K562 (cell line): ENCODE results near the gene POLN. TPM values are rescaled to one million over a fixed set of nuclear protein-coding genes. Genes with fewer than 3 reads are reported as not detected.

Experiments used
- ASH1L ChIP-seq: fragments of 450-650 bp; IDR thresholded peaks from 2 replicates; pipeline ENCODE4 v1.6.1; 2018; ENCODE audit warnings: borderline replicate concordance, mild to moderate bottlenecking, low read depth; ENCODE audit not compliant: partially characterized antibody
- CREM ChIP-seq: IDR thresholded peaks from 2 replicates; pipeline ENCODE4 v1.6.1; 2014; ENCODE audit warnings: antibody characterized with exemption, low read depth
- ELF2 ChIP-seq: fragments of 250-450 bp; sonication (Bioruptor Pico); IDR thresholded peaks from 2 replicates; pipeline ENCODE4 v1.5.0; 2021; ENCODE audit warnings: mild to moderate bottlenecking
- EP300 ChIP-seq: IDR thresholded peaks from 2 replicates; pipeline ENCODE4 v1.6.1; 2012; ENCODE audit warnings: low read length, improper control_type of control experiment
- MEF2A ChIP-seq: IDR thresholded peaks from 2 replicates; pipeline ENCODE4 v1.6.1; 2011; ENCODE audit warnings: low read depth, mild to moderate bottlenecking, low read length, moderate library complexity; ENCODE audit not compliant: control insufficient read depth
- NCOA2 ChIP-seq, 2 experiments: fragments of 450-650 bp; IDR thresholded peaks; 2 replicates each; pipeline ENCODE4 v1.6.1; 2018; ENCODE audit warnings: mild to moderate bottlenecking in 2 of 2, moderate library complexity in 1 of 2; ENCODE audit not compliant: partially characterized antibody in 2 of 2
- NEUROD1 ChIP-seq: fragments of 150-350 bp; IDR thresholded peaks from 2 replicates; pipeline ENCODE4 v1.6.1; 2014; ENCODE audit warnings: borderline replicate concordance, low read length, low read depth; ENCODE audit not compliant: partially characterized antibody
- SAFB ChIP-seq: fragments of 200-400 bp; formaldehyde crosslinking; IDR thresholded peaks from 2 replicates; pipeline ENCODE4 v1.6.1; 2017; ENCODE audit warnings: low read depth, low read length, borderline replicate concordance
- ZBTB40 ChIP-seq, 2 experiments: fragments of 450-650 bp in 1 of 2; sonication (generic) in 1 of 2; formaldehyde crosslinking in 1 of 2; IDR thresholded peaks; 2 replicates each; pipeline versions ENCODE4 v1.7.1 to v1.9.0; 2016 to 2022; ENCODE audit warnings: inconsistent platforms in 1 of 2, mild to moderate bottlenecking in 1 of 2, missing genetic modification reagents in 1 of 2
- polyA plus RNA-seq, 8 experiments: library from polyadenylated mRNA; depleted of rRNA in 4 of 8; stranded (reverse) in 5 of 8; unstranded in 3 of 8; fragments of >200 nt; fragmentation: Nextera tagmentation in 2 of 8; fragmentation: Illumina TruSeq in 1 of 8; extraction: Ambion mirVana in 2 of 8; extraction: Trizol in 1 of 8; gene quantifications; 2 replicates each; pipeline versions ENCODE4 v1.2.1 to v1.2.3, GENCODE V29; 2011 to 2014; ENCODE audit warnings: inconsistent platforms in 1 of 8, missing spikeins in 1 of 8
- total RNA-seq, 7 experiments: library from RNA; depleted of rRNA in 6 of 7; stranded (reverse); fragments of >200 nt in 6 of 7; fragmentation: Illumina TruSeq in 2 of 7; extraction: Trizol in 2 of 7; gene quantifications; 2 replicates each; pipeline versions ENCODE4 v1.2.1 to v1.2.3, GENCODE V29; 2011 to 2021; ENCODE audit warnings: low replicate concordance in 1 of 7
- TF ChIP-seq, protein P1 (sequence below), 3 experiments: fragments of 200-800 bp in 1 of 3; sonication (Bioruptor generic) in 1 of 3; sonication (generic) in 1 of 3; formaldehyde crosslinking in 1 of 3; IDR thresholded peaks; 2 replicates each; pipeline versions ENCODE4 v1.6.1 to v1.8.0; 2016 to 2022; ENCODE audit warnings: mild to moderate bottlenecking in 2 of 3, missing compliant biosample characterization in 2 of 3, missing genetic modification characterization in 2 of 3, missing genetic modification reagents in 1 of 3

Gene POLN
- total and polyA plus RNA-seq, 9 of the 15 experiments (the other 6 are each of a cell fraction or from before 2014, with no cell fraction given): 0.08 to 0.91 (median 0.32) TPM

DNA sequence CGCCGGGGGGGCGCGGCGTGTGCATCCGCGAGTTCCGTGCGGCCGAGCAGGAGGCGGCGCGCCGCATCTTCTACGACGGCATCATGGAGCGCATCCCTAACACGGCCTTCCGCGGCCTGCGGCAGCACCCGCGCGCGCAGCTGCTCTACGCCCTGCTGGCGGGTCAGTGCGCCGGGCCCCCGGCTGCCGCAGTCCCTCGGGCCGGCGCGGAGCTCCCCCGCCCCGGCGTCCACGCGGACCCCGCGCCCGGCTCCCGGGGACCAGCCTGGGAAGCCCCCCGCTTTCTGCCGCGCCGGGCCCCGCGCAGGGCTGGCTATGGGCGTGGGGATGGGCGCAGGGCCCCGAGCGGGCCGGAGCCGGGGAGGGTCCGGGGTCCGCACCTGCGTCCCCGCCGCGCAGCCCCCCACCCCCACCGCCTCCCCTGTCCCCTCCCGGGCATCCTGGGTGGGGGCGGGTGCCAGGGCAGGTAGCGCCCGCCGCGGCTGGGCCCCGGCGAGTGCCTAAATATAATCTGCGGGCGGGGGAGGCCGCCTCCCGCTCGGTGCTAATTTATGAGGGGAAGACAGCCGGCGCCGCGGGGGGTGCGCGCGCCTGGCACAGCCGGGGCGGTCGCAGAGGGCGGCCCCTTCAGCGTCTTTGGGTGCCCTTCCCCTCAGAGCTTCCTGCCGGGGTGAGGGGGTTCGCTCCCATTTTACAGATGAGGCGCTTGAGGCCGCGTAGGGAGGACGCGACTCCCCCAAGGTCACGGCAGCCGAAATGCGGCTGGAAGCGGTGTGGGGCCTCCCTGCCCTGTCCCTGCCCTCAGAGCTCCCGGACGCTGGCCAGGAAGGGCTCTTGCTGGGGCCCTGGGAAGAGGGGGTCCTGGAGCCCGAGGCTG lies 182.0 kb downstream of the POLN start (continued):
- TF ChIP-seq, protein P1, sequence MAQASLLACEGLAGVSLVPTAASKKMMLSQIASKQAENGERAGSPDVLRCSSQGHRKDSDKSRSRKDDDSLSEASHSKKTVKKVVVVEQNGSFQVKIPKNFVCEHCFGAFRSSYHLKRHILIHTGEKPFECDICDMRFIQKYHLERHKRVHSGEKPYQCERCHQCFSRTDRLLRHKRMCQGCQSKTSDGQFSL (CRISPR knock-in tag; IDR thresholded peaks at IDR 0.05): no peak
- TF ChIP-seq, protein P1 (tag; IDR thresholded peaks at IDR 0.05): no peak
- TF ChIP-seq NEUROD1 (no peak), CREM (peak; percentile 19; the same call in 1 of the 2 replicates), EP300 (no peak), ZBTB40 (IDR thresholded peaks at IDR 0.05) (no peak), ZBTB40 (CRISPR knock-in tag; IDR thresholded peaks at IDR 0.05) (no peak), NCOA2 (IDR thresholded peaks at IDR 0.05; ENCODE audit: partially characterized antibody in 2 of 2) (no peak), MEF2A (no peak), ELF2 (no peak), ASH1L (no peak), SAFB (no peak)
